Thyroid gland (tissue), 4 donors: Measurements from ENCODE around the gene GFOD1.

Source experiments
- POLR2A ChIP-seq, 2 donors: fragments of 450-650 bp; IDR thresholded peaks; one replicate each; pipeline ENCODE4 v1.6.1; 2017; ENCODE audit warnings: antibody characterized with exemption in 2 of 2, mild to moderate bottlenecking in 2 of 2, moderate library complexity in 1 of 2
- TF ChIP-seq, protein P1 (sequence below), 6 experiments: fragments of 200-600 bp in 3 of 6; fragments of 450-650 bp in 3 of 6; sonication (generic) in 3 of 6; IDR thresholded peaks; one replicate each; pipeline ENCODE4 v1.5.1; 2016 to 2019; ENCODE audit warnings: antibody characterized with exemption in 6 of 6, mild to moderate bottlenecking in 2 of 6, inconsistent platforms in 1 of 6, moderate library complexity in 1 of 6

DNA sequence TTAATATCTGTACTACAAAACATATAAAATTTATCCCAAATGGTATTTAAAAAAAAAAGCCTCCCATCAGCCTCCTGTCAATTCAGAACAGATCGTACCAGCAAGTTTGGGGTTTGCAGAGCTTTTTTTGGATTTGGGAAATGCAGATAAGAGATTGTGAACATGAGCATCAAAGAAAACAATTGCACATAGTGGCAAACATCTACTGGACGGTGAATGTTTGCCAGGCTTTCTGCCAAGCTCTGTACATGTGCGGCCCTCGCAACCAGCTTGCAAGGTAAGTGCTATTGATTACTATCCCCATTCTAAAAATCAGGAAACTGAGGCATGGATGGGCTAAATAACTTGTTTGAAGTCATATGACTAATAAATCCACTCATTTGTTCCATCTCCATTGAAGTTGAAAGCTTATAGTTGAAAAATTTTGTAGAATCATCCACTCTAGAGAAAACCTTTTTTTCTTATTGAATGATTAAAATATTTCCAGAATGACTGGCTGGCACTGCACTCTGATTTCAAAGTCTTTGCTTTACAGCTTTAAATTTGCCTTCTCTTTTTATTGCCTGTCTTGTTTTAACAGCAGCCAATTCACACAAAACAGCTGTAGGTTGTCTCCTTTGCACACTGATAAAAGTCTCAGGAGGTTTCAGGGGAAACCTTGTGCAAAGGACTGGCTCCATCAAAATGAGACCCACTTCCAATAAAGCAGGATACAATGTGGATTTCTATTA, 49.6 kb upstream of the GFOD1 start:
- TF ChIP-seq, protein P1, sequence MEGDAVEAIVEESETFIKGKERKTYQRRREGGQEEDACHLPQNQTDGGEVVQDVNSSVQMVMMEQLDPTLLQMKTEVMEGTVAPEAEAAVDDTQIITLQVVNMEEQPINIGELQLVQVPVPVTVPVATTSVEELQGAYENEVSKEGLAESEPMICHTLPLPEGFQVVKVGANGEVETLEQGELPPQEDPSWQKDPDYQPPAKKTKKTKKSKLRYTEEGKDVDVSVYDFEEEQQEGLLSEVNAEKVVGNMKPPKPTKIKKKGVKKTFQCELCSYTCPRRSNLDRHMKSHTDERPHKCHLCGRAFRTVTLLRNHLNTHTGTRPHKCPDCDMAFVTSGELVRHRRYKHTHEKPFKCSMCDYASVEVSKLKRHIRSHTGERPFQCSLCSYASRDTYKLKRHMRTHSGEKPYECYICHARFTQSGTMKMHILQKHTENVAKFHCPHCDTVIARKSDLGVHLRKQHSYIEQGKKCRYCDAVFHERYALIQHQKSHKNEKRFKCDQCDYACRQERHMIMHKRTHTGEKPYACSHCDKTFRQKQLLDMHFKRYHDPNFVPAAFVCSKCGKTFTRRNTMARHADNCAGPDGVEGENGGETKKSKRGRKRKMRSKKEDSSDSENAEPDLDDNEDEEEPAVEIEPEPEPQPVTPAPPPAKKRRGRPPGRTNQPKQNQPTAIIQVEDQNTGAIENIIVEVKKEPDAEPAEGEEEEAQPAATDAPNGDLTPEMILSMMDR (IDR thresholded peaks at IDR 0.05) = no peak
- no peak for TF ChIP-seq POLR2A (IDR thresholded peaks at IDR 0.05)
